Activated naive CD4-positive, alpha-beta T cell treated with anti-CD3 and anti-CD28 coated beads, Interleukin-2, amount 50 U/mL, for 16 hours (primary cell): ENCODE measurements around the gene C5orf58.

Experiments
- DNase-seq: peaks from one replicate; pipeline ENCODE4 v3.0.0-alpha.2; 2020

The C5orf58 gene, protein sequence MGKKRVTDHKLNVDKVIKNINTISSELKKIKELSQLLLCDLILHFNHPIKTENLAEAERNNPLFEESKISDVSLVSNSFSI

GRCh38 chr5:170232786-170233185, at the start of gene C5orf58:
C5orf58 (plus strand) TSS chr5:170232985; CDS start chr5:170234977, 1,992 bp downstream.
- no peak for DNase-seq

GRCh38 chr5:170183816-170184687, 48.7 kb upstream of the C5orf58 start:
- peak; percentile 22 for DNase-seq

GRCh38 chr5:170184737-170185136, 48.0 kb upstream of the C5orf58 start:
- no peak for DNase-seq

GRCh38 chr5:170186156-170186555, 46.6 kb upstream of the C5orf58 start:
- no peak for DNase-seq

DNA sequence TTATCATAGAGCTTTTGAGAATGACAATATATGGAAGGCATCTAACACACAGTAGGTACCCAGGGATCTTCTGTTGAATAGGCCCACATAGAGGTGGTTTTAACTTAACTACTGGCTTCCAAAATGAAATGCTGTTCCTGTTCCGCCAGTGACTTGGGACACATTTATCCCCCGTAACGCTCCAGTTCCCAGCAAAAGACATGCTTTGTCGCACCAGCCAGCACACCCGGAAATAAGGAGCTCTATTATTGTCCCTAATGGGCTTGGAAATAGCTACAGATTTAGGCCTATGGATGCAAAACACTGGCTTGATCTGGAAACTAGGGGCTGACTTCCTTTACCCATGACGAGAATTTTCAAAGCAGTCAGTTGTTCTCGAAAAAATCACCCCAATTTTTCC, 45.9 kb upstream of the C5orf58 start:
- DNase-seq = no peak

DNA sequence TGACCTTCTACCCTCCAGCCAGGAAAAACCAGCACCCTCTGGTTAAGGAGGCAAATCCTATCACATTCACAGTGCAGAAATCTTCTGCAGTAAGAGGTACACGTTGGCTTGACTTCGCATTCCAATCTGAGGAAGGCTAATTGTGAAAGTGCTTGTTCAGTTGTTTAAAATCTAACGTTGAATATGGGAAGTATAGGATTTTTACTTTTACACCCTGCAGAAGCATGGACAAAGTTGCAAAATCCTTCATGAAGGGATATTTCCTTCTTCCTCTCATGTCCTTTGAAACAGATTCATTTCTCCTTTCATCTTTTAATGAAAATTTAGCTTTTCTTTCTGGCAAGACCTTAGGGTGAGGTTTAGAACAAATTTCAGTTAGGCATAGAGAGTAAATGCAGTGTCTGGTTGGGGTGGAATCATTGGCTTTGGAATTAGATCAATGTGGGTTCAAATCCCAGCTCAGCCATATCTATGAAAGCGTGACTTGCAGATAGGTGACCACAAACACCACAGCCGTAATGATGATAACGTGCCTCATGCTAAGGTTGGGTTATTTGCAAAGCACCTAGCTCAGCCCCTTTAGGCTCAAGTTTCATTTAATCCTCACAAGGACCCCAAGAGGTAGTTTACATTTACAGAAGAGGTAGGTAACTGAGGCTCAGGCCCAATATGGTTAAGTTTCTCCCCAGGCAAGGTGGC, 42.2 kb upstream of the C5orf58 start:
- DNase-seq = no peak

DNA sequence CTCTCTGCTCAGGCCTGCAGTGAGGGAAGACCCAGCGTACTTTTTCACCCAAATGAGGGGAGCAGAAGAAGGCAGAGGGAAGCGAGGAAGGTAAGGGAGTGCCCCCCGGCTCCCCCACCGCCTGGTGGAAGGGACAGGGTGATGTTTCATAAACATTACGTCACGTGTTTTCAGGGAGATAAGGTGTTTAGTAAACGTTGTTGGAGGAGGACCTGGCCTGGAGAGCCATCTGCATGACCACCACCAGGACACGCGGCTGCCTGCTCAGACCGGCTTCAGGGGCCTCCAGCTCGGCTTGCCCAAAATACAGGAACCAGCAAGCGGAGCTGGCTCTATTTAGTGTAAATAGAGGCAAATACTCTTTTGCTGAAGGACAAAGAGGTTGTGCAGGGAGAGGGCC, 40.0 kb upstream of the C5orf58 start:
- DNase-seq = no peak

DNA sequence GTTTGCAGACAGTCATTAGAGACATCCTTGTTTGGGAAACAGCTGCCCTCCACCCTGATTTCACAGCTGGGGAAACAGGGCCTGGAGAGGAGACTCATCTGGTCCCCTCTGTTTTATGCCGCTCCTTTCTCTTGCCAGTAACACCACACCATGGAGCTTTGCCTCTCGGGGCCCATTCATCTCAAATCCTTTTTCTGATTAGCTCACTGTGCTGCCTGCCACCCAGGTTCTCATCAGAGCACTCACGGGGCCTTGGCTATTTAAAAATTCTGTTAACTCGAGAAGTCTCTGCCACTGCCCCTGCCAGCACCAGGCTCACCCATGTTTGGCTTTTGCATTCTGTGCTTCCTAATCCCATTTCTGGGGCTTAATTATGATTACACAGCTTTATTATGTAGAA, 36.8 kb upstream of the C5orf58 start:
- DNase-seq = no peak

DNA sequence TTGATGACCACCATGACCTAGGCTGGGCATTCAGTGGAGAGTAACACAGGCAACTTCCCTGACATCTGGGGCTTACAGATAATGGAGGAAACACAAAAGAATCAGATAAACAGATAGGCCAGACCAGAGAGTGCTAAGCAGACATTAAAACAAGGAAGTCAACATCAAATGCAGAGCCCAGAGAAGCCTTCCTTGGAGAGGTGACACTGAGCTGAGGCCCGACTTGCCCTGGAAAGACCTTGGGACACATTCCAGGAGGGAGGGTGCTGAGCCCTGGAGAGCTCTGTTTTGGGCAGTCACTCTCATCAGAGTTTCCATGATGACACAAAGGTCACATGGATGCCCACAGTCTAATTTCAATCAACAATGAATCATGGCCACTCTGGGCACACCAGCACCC, 31.9 kb upstream of the C5orf58 start:
- no peak for DNase-seq

- DNase-seq = no peak
Measured at GRCh38 chr5:170201311-170201710, 31.5 kb upstream of the C5orf58 start.

DNA sequence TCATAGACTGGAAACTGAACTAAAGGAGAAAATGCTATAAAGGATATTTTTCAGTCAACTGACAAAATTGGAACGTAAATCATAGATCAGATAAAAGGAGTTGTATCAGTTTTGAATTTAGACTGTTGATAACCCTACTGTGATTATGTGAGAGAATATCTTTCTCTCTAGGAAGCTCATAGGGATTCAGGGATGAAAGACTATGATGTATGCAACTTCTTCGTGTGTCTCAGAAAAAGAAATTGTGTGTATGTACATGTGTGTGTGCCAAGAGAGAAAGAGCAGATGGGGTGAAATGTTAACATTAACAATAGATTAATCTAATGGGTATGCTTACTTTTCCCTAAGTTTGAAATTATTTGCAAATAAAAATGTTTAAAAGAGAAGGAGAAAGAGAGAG, 30.7 kb upstream of the C5orf58 start:
- DNase-seq = no peak

- DNase-seq = no peak
Measured at GRCh38 chr5:170204202-170204601, 28.6 kb upstream of the C5orf58 start.

DNA sequence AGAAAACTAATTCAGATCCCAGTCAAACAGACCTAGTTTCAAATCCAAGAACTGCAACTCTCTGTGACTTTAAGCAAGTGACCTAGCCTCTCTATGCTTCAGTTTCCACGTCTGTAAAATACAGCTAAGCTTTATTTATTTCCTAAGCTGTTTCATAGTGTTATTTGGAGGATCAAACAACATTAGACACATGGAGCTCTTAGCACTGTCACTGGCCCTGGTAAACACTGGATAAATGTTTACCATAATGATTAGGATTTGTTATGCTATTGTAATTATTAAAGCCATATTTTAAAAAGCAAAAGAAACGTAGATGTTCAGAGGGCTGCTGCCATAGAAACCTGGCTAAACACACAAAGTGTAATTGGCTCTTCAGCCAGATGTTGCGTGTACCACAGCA, 26.6 kb upstream of the C5orf58 start:
- no peak for DNase-seq

- DNase-seq = no peak
Measured at GRCh38 chr5:170206958-170207357, 25.8 kb upstream of the C5orf58 start.

- DNase-seq = no peak
Measured at GRCh38 chr5:170211575-170212334, 21.0 kb upstream of the C5orf58 start.

DNA sequence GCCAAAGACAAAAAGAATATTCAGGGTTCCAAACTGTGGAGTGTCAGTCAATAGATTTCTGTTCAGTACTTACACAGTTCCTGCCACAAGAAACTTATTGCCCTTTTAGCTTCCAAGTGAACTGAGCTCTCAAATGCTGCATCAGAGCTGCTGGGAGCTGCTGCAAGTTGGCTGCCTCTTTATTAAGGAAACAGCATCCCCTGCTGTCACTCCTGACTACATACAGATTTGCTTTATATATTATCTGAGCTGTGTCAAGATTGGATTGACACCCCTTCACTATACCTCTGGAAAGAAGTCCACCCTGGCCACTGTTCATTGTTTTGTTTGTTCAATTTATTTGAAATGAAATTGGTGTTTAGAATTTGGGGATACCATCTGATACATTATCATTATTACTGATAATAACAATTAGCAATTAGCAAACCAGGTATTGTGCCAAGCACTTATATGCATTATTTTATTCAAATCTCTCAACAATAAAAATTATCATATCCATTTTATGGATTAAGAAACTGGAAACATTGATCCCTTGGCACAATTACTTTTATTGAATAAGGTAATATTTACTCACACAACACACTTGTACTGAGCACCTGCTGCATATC, 16.4 kb upstream of the C5orf58 start:
- DNase-seq = no peak

DNA sequence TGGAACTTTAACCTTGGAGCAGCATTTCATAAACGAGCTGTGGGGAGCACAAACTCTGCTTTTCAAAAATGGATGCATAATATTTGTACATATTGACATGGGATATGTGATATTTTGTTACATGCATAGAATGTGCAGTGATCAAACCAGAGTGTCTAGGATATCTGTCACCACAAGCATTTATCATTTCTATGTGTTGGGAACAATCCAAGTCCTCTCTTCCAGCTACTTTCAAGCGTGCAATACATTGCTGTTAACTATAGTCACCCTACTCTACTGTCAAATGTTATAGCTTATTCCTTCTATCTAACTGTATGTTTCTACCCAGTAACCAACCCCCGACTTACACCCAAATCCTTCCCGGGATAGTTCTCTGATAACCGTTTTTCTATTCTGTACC, 15.0 kb upstream of the C5orf58 start:
- no peak for DNase-seq

DNA sequence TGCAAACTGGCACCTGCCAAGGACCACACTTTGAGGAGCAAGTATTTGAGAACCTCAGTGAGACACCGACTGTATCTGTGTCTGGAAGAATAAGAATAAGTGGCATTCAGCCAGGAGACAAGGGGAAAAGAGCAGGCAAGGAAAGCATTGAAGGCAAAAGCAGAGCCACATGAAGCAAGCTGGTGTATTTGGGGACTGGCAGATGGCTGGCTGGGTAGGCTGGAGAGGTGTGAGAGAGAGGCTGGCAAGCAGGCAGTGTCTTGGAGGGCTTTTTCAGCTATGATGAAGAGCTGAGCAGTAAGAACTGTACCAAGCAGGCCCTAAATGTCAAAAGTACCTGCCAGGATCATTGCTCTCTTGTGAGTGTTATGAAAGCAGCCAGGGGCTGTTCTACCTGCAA, 14.1 kb upstream of the C5orf58 start:
- DNase-seq = no peak

DNA sequence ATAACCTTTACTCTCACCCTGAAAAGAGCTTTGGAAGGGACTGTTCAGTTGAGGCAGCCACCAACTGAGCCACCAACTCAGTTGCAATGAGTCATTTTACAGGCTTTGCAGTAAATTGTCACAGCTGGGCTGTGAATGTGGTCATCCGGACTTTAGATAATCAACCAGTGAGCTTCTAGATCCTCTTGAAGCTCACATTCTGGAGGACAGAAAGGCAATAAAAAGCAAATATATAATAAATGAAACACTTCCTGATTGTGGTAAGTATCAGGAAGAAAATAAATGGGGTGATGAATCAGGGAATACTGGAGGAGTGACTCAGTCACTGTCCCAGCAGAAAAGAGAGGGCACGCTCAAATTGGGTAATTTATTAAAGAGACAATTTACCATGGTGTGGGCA, 13.2 kb upstream of the C5orf58 start:
- DNase-seq = no peak

GRCh38 chr5:170220191-170220590, 12.6 kb upstream of the C5orf58 start:
- DNase-seq = no peak

DNA sequence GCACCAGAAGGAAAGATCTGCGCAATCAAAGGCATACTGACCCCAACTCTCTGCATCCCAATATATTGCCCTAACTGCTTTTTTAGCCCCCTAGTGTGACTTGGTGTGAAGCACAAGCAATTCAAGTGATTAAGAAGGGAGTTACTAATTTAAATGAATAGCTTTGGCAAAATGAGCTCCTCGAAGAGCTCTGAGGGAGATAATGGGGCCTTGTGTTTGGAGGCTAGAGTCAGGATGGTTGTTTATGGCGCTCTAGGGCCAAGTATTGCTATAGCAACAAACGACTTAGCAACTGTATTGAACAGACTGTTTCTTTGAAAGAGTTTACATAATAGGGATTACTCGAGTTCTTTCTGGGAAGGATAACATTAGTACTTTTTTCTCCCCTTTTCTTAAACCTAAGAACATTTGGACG, 11.5 kb upstream of the C5orf58 start:
- DNase-seq = no peak

- no peak for DNase-seq
Measured at GRCh38 chr5:170223360-170223759, 9.4 kb upstream of the C5orf58 start.

DNA sequence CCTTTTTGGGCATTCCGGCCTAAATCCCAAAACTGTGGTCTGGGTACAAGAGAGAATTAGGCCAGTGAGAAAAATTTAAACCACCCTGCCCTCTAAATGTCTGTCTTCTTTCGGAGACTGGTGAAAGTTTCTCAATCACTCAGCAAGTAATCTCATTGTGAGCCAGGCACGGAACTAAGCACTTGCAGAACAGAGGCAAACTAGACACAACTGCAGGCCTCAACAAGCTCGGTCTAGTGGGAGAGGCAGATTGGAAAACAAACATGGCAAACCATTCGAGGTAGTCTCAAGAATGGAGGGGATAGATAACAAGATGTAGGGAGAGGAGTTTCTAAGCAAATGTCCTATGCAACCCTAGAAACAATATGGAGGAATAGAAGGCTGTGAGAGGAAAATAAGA, 8.9 kb upstream of the C5orf58 start:
- DNase-seq = no peak
